DOHH2 (cell line): ENCODE measurements around the gene A2M.

Source experiments
- CTCF ChIP-seq: fragments of 200-600 bp; sonication (generic); IDR thresholded peaks from one replicate; pipeline ENCODE4 v1.5.1; 2014; ENCODE audit warnings: antibody characterized with exemption, mild to moderate bottlenecking, low read depth, low read length; ENCODE audit not compliant: poor library complexity, severe bottlenecking
- EZH2phosphoT487 ChIP-seq: fragments of 200-600 bp; sonication (generic); IDR thresholded peaks from 2 replicates; pipeline ENCODE4 v1.6.1; 2017; ENCODE audit warnings: borderline replicate concordance, mild to moderate bottlenecking, antibody characterized with exemption, low read length, moderate library complexity, mixed read lengths

DNA sequence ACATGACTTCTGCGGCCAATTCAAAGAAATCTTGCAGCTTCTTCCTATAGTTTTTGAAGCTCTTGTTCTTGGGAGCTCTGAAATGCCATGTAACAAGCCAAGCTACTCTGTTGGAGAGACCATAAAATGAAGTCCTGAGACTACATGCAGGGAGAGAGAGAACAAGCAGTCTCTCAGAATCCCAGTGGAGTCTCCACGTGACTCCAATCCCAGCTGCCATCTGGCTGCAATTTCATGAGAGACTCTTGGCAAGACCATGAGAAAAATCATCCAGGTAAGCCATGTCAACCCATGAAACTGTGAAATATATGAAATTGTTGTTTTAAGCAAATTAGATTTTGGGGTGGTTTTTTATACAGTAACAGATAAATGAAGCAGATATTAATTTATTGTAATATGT is 72.0 kb downstream of the A2M start:
- TF ChIP-seq CTCF = no peak
- no peak for TF ChIP-seq EZH2phosphoT487
